ENCODE data around the gene POU6F2. TPM values are rescaled to one million over a fixed set of nuclear protein-coding genes. Genes with fewer than 3 reads are reported as not detected.
A peak's percentile ranks its signal among the peaks of the same experiment; 100 is the strongest.
"Not testable (repeated sequence)": the region's sequence is repeated elsewhere in the genome, so short reads cannot be mapped to it uniquely, and the experiment has no call there.

The POU6F2 gene
- total and polyA plus RNA-seq, 9 of the 15 experiments (the other 6 are each of a cell fraction or from before 2014, with no cell fraction given): 0.29 to 1.5 (median 0.96) TPM

DNA sequence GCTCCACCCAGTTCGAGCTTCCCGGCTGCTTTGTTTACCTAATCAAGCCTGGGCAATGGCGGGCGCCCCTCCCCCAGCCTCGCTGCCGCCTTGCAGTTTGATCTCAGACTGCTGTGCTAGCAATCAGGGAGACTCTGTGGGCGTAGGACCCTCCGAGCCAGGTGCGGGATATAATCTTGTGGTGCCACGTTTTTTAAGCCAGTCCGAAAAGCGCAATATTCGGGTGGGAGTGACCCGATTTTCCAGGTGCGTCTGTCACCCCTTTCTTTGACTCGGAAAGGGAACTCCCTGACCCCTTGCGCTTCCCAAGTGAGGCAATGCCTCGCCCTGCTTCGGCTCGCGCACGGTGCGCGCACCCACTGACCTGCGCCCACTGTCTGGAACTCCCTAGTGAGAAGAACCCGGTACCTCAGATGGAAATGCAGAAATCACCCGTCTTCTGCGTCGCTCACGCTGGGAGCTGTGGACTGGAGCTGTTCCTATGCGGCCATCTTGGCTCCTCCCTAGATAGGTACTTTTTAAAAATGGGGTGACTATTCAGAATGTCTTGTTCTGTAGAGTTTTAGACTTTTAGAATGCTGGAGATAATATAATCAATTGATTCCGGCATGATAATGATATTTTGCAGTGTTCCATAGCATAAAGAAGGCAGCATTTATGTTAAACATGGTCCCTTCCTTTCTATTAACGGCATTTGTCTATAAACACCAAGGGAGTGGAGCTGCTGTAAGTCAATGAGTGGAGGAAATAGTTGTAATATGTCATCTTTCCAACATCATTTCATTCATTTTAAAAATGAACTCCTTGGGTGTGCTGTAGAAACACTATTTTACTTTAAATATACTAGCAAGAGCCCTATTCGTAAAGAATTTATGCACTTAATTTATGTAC is 35.6 kb downstream of the POU6F2 start (continued):
- TF ChIP-seq BRD9 (IDR thresholded peaks at IDR 0.05; ENCODE audit: low read depth, partially characterized antibody) (peak; percentile 54), POLR2A (conservative IDR thresholded peaks at IDR 0.05) (peak; percentile 81), ELF4 (CRISPR knock-in tag; IDR thresholded peaks at IDR 0.05) (0 out of 2 replicates have a peak, but pooled peaks have one; percentile 22), SMARCA4 (IDR thresholded peaks at IDR 0.05) (peak; percentile 26; the same call in 1 of the 2 replicates), NRF1 (conservative IDR thresholded peaks at IDR 0.05 in 1 of 2, IDR thresholded peaks at IDR 0.05 in 1 of 2) (peak; percentile 75 to 78), CTBP1 (IDR thresholded peaks at IDR 0.05; ENCODE audit: borderline replicate concordance) (peak; percentile 34; the same call in 1 of the 2 replicates), PHF20 (IDR thresholded peaks at IDR 0.05; ENCODE audit: partially characterized antibody) (peak; percentile 18), NFRKB (IDR thresholded peaks at IDR 0.05; ENCODE audit: low read depth) (peak; percentile 96), ERF (CRISPR knock-in tag; IDR thresholded peaks at IDR 0.05) (0 out of 2 replicates have a peak, but pooled peaks have one; percentile 16), YY1 (IDR thresholded peaks at IDR 0.05; ENCODE audit: borderline replicate concordance in 1 of 3, control insufficient read depth in 1 of 3, extremely low read depth in 1 of 3, insufficient read depth in 3 of 3, insufficient read length in 1 of 3, insufficient replicate concordance in 2 of 3, low read depth in 1 of 3, low read length in 2 of 3) (peak; percentile 31 to 85 (median 44)), NR2C1 (IDR thresholded peaks at IDR 0.05) (peak; percentile 44; the same call in 1 of the 2 replicates), NR2C1 (tag; IDR thresholded peaks at IDR 0.05) (peak; percentile 42; the same call in 1 of the 2 replicates), KLF6 (CRISPR knock-in tag; IDR thresholded peaks at IDR 0.05; ENCODE audit: borderline replicate concordance) (peak; percentile 71; the same call in 1 of the 2 replicates), TAF7 (tag; IDR thresholded peaks at IDR 0.05) (peak; percentile 91), ZBTB17 (CRISPR knock-in tag; IDR thresholded peaks at IDR 0.05) (peak; percentile 83), FOXK2 (conservative IDR thresholded peaks at IDR 0.05 in 1 of 2, IDR thresholded peaks at IDR 0.05 in 1 of 2; ENCODE audit: low read depth in 2 of 2) (peak; percentile 79 to 88), RBFOX2 (IDR thresholded peaks at IDR 0.05; ENCODE audit: low read depth, low read length) (0 out of 2 replicates have a peak, but pooled peaks have one; percentile 19)
- TF ChIP-seq, protein P1, sequence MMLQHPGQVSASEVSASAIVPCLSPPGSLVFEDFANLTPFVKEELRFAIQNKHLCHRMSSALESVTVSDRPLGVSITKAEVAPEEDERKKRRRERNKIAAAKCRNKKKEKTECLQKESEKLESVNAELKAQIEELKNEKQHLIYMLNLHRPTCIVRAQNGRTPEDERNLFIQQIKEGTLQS (IDR thresholded peaks at IDR 0.05): peak; percentile 36
- TF ChIP-seq, protein P1 (CRISPR knock-in tag; conservative IDR thresholded peaks at IDR 0.05): not testable (repeated sequence)
- TF ChIP-seq, protein P2, sequence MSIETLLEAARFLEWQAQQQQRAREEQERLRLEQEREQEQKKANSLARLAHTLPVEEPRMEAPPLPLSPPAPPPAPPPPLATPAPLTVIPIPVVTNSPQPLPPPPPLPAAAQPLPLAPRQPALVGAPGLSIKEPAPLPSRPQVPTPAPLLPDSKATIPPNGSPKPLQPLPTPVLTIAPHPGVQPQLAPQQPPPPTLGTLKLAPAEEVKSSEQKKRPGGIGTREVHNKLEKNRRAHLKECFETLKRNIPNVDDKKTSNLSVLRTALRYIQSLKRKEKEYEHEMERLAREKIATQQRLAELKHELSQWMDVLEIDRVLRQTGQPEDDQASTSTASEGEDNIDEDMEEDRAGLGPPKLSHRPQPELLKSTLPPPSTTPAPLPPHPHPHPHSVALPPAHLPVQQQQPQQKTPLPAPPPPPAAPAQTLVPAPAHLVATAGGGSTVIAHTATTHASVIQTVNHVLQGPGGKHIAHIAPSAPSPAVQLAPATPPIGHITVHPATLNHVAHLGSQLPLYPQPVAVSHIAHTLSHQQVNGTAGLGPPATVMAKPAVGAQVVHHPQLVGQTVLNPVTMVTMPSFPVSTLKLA (conservative IDR thresholded peaks at IDR 0.05): peak; percentile 63 to 72
- TF ChIP-seq, protein P3, sequence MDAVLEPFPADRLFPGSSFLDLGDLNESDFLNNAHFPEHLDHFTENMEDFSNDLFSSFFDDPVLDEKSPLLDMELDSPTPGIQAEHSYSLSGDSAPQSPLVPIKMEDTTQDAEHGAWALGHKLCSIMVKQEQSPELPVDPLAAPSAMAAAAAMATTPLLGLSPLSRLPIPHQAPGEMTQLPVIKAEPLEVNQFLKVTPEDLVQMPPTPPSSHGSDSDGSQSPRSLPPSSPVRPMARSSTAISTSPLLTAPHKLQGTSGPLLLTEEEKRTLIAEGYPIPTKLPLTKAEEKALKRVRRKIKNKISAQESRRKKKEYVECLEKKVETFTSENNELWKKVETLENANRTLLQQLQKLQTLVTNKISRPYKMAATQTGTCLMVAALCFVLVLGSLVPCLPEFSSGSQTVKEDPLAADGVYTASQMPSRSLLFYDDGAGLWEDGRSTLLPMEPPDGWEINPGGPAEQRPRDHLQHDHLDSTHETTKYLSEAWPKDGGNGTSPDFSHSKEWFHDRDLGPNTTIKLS (IDR thresholded peaks at IDR 0.05; ENCODE audit: borderline replicate concordance, low read depth): peak; percentile 23; the same call in 1 of the 2 replicates
- TF ChIP-seq, protein P4, sequence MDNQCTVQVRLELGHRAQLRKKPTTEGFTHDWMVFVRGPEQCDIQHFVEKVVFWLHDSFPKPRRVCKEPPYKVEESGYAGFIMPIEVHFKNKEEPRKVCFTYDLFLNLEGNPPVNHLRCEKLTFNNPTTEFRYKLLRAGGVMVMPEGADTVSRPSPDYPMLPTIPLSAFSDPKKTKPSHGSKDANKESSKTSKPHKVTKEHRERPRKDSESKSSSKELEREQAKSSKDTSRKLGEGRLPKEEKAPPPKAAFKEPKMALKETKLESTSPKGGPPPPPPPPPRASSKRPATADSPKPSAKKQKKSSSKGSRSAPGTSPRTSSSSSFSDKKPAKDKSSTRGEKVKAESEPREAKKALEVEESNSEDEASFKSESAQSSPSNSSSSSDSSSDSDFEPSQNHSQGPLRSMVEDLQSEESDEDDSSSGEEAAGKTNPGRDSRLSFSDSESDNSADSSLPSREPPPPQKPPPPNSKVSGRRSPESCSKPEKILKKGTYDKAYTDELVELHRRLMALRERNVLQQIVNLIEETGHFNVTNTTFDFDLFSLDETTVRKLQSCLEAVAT (IDR thresholded peaks at IDR 0.05): 0 out of 4 replicates have a peak, but pooled peaks of 1 of the 2 experiments have one; percentile 12
